Spleen (tissue), 7 donors: ENCODE results near the gene KCNF1.

ENCODE experiments used
- CTCF ChIP-seq, 11 experiments: fragments of 200-600 bp in 7 of 11; fragments of 450-650 bp in 4 of 11; sonication (generic) in 4 of 11; IDR thresholded peaks in 8 of 11; conservative IDR thresholded peaks in 3 of 11; 1 replicate in 7 of 11; 2 replicates in 4 of 11; pipeline versions ENCODE4 v1.4.0 to v1.8.0; 2016 to 2021; ENCODE audit warnings: antibody characterized with exemption in 11 of 11, inconsistent platforms in 4 of 11, mild to moderate bottlenecking in 1 of 11
- POLR2A ChIP-seq, 3 donors: fragments of 450-650 bp; IDR thresholded peaks; one replicate each; pipeline ENCODE4 v1.5.1; 2017; ENCODE audit warnings: antibody characterized with exemption in 3 of 3, mild to moderate bottlenecking in 1 of 3
- POLR2AphosphoS5 ChIP-seq, 3 donors: sonication (generic); formaldehyde crosslinking; IDR thresholded peaks; one replicate each; pipeline ENCODE4 v1.5.1; 2017; ENCODE audit warnings: antibody characterized with exemption in 3 of 3
- donor health status: DM: no; HTN: no; CAD: no; lungs with moderate emphysema.
- donor health status: DM: no; HTN: no; CAD: no.
- donor health status: DM: no; HTN: no; CAD: no.

DNA sequence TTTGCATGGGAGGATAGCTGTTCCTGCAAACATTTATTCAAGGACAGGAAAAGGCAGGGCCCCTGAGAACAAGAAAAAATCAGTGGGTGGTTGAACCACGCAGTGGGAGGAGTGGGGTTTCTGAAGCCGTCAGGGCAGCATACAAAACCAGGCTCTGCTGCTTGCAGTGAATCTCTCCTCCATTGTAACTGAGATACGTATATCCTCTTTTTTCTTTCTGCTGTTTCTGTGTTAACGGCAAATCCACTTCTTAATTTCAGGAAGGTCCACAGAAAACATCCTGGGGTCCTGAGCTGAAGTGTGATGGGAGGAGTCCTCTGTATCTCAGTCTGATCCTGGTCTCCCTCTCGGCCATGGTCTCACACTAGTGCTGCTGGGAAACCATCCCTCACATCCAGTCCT is 27.2 kb upstream of the KCNF1 start:
- TF ChIP-seq POLR2AphosphoS5 (IDR thresholded peaks at IDR 0.05) (no peak), CTCF (IDR thresholded peaks at IDR 0.05 in 8 of 11, conservative IDR thresholded peaks at IDR 0.05 in 3 of 11) (no peak), POLR2A (IDR thresholded peaks at IDR 0.05) (no peak)
